Measurements from ENCODE around the gene GPR37L1.

The GPR37L1 gene

DNA sequence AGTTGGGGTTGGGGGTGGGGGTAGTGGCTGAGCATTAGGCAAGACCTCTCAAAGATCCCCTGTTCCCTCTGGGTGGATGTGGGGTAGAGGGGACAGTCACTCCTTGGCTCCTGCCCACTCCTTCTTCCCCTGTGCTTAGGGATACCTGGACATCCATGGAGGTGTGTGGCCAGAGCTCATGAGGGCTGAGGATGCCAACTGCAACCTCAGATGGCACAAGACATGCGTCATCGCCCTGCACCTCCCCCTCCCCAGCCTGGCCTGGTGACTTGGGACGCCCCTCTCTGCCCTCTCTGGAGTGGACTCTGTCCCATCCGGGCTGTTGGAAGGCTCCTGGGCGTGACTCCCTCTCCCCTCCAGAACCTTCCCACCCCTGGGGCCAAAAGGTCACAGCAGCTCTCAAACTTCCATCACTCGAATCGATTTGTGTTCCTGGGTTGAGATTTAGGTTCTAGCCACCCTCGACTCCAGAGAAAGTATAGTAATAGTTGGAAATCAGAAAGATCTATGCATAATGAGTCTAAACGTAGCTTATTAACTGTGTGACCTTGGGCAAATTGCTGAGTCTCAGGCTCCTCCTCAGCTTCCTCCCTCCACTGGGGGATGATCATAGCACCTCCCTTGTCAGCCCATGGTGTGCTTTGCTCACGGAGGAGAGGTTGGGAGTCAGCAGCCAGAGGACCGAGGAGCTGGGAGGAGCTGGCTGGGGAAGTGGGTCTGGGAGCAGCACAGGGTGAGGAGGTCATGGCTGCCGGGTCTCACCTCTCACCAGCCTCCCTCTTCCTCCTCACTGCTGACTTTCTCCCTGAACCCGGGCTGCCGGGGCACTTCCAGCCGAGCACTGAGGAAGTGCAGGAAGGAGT, 39.9 kb downstream of the GPR37L1 start:
- no peak overlapping the region for H3K27ac ChIP-seq (ENCODE audit: extremely low read depth, low read depth, low read length)
- TF ChIP-seq, protein P1, sequence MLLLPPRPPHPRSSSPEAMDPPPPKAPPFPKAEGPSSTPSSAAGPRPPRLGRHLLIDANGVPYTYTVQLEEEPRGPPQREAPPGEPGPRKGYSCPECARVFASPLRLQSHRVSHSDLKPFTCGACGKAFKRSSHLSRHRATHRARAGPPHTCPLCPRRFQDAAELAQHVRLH (tag by site-specific recombination; IDR thresholded peaks at IDR 0.05) = no peak
- TF ChIP-seq KLF7 (tag by site-specific recombination; IDR thresholded peaks at IDR 0.05; ENCODE audit: borderline replicate concordance) (no peak), IKZF3 (tag by site-specific recombination; IDR thresholded peaks at IDR 0.05) (no peak), ZNF426 (tag by site-specific recombination; IDR thresholded peaks at IDR 0.05) (no peak), ZNF302 (tag by site-specific recombination; IDR thresholded peaks at IDR 0.05; ENCODE audit: low read depth) (no peak), ZNF214 (tag by site-specific recombination; IDR thresholded peaks at IDR 0.05; ENCODE audit: borderline replicate concordance) (no peak), ZNF768 (tag by site-specific recombination; IDR thresholded peaks at IDR 0.05) (no peak), ZNF529 (tag by site-specific recombination; IDR thresholded peaks at IDR 0.05; ENCODE audit: insufficient replicate concordance) (no peak), SCRT1 (tag by site-specific recombination; IDR thresholded peaks at IDR 0.05; ENCODE audit: borderline replicate concordance) (no peak), ZNF530 (tag by site-specific recombination; IDR thresholded peaks at IDR 0.05; ENCODE audit: low read depth) (no peak), ZBTB17 (tag by site-specific recombination; IDR thresholded peaks at IDR 0.05) (no peak), ZFP37 (tag by site-specific recombination; IDR thresholded peaks at IDR 0.05) (no peak), HOXC10 (CRISPR knock-in tag; IDR thresholded peaks at IDR 0.05) (no peak), ZNF184 (tag by site-specific recombination; IDR thresholded peaks at IDR 0.05) (no peak), ZNF561 (tag by site-specific recombination; IDR thresholded peaks at IDR 0.05; ENCODE audit: borderline replicate concordance) (no peak)
- TF ChIP-seq, protein P2, sequence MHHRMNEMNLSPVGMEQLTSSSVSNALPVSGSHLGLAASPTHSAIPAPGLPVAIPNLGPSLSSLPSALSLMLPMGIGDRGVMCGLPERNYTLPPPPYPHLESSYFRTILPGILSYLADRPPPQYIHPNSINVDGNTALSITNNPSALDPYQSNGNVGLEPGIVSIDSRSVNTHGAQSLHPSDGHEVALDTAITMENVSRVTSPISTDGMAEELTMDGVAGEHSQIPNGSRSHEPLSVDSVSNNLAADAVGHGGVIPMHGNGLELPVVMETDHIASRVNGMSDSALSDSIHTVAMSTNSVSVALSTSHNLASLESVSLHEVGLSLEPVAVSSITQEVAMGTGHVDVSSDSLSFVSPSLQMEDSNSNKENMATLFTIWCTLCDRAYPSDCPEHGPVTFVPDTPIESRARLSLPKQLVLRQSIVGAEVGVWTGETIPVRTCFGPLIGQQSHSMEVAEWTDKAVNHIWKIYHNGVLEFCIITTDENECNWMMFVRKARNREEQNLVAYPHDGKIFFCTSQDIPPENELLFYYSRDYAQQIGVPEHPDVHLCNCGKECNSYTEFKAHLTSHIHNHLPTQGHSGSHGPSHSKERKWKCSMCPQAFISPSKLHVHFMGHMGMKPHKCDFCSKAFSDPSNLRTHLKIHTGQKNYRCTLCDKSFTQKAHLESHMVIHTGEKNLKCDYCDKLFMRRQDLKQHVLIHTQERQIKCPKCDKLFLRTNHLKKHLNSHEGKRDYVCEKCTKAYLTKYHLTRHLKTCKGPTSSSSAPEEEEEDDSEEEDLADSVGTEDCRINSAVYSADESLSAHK (tag by site-specific recombination; IDR thresholded peaks at IDR 0.05) = no peak
- TF ChIP-seq, protein P3, sequence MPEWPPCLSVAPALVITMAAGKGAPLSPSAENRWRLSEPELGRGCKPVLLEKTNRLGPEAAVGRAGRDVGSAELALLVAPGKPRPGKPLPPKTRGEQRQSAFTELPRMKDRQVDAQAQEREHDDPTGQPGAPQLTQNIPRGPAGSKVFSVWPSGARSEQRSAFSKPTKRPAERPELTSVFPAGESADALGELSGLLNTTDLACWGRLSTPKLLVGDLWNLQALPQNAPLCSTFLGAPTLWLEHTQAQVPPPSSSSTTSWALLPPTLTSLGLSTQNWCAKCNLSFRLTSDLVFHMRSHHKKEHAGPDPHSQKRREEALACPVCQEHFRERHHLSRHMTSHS (tag by site-specific recombination; IDR thresholded peaks at IDR 0.05) = no peak
- TF ChIP-seq, protein P4, sequence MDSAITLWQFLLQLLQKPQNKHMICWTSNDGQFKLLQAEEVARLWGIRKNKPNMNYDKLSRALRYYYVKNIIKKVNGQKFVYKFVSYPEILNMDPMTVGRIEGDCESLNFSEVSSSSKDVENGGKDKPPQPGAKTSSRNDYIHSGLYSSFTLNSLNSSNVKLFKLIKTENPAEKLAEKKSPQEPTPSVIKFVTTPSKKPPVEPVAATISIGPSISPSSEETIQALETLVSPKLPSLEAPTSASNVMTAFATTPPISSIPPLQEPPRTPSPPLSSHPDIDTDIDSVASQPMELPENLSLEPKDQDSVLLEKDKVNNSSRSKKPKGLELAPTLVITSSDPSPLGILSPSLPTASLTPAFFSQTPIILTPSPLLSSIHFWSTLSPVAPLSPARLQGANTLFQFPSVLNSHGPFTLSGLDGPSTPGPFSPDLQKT (IDR thresholded peaks at IDR 0.05; ENCODE audit: borderline replicate concordance, low read depth, low read length) = no peak
- TF ChIP-seq, protein P5, sequence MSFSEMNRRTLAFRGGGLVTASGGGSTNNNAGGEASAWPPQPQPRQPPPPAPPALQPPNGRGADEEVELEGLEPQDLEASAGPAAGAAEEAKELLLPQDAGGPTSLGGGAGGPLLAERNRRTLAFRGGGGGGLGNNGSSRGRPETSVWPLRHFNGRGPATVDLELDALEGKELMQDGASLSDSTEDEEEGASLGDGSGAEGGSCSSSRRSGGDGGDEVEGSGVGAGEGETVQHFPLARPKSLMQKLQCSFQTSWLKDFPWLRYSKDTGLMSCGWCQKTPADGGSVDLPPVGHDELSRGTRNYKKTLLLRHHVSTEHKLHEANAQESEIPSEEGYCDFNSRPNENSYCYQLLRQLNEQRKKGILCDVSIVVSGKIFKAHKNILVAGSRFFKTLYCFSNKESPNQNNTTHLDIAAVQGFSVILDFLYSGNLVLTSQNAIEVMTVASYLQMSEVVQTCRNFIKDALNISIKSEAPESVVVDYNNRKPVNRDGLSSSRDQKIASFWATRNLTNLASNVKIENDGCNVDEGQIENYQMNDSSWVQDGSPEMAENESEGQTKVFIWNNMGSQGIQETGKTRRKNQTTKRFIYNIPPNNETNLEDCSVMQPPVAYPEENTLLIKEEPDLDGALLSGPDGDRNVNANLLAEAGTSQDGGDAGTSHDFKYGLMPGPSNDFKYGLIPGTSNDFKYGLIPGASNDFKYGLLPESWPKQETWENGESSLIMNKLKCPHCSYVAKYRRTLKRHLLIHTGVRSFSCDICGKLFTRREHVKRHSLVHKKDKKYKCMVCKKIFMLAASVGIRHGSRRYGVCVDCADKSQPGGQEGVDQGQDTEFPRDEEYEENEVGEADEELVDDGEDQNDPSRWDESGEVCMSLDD (tag by site-specific recombination; IDR thresholded peaks at IDR 0.05) = no peak
- TF ChIP-seq, protein P6, sequence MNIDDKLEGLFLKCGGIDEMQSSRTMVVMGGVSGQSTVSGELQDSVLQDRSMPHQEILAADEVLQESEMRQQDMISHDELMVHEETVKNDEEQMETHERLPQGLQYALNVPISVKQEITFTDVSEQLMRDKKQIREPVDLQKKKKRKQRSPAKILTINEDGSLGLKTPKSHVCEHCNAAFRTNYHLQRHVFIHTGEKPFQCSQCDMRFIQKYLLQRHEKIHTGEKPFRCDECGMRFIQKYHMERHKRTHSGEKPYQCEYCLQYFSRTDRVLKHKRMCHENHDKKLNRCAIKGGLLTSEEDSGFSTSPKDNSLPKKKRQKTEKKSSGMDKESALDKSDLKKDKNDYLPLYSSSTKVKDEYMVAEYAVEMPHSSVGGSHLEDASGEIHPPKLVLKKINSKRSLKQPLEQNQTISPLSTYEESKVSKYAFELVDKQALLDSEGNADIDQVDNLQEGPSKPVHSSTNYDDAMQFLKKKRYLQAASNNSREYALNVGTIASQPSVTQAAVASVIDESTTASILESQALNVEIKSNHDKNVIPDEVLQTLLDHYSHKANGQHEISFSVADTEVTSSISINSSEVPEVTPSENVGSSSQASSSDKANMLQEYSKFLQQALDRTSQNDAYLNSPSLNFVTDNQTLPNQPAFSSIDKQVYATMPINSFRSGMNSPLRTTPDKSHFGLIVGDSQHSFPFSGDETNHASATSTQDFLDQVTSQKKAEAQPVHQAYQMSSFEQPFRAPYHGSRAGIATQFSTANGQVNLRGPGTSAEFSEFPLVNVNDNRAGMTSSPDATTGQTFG (tag by site-specific recombination; IDR thresholded peaks at IDR 0.05; ENCODE audit: borderline replicate concordance) = no peak

More for the DNA sequence above, 39.9 kb downstream of the GPR37L1 start:
- Histone ChIP-seq H3K9me3 (ENCODE audit: control insufficient read depth, insufficient read depth, low read depth, low read length) (no peaks in the 10 kb centered on the region), H3K36me3 (ENCODE audit: control insufficient read depth in 2 of 2, insufficient read depth in 1 of 2, low read length in 2 of 2) (no peaks in the 10 kb centered on the region), H3K4me1 (ENCODE audit: control insufficient read depth, insufficient read depth, low read length) (no peaks in the 10 kb centered on the region), H3K4me3 (ENCODE audit: low read depth, low read length) (no peak overlapping the region)
- ChIA-PET POLR2A (no interaction called here), CTCF (interaction anchor here (1.0 to 1.9 kb wide), 4 partner anchors 8 to 31 kb away, joined by 3 to 6 read pairs (median 3); no protein-coding TSS in a partner anchor)
